Suppressor macrophage (primary cell): Measurements from ENCODE around the gene SPOCD1.
A peak's percentile ranks its signal among the peaks of the same experiment; 100 is the strongest.

ENCODE experiments used
- DNase-seq, 4 experiments: peaks; one replicate each; pipeline ENCODE4 v3.0.0-alpha.2; 2020 to 2022
- total RNA-seq, 17 experiments: gene quantifications; one replicate each; lab custom pipeline; 2026; ENCODE audit warnings: mixed read lengths in 6 of 17, inconsistent platforms in 3 of 17; lab: John Stamatoyannopoulos, UW

SPOCD1 gene
- 59.8 to 277 (median 142) reads per million in 17 experiments for total RNA-seq

DNA sequence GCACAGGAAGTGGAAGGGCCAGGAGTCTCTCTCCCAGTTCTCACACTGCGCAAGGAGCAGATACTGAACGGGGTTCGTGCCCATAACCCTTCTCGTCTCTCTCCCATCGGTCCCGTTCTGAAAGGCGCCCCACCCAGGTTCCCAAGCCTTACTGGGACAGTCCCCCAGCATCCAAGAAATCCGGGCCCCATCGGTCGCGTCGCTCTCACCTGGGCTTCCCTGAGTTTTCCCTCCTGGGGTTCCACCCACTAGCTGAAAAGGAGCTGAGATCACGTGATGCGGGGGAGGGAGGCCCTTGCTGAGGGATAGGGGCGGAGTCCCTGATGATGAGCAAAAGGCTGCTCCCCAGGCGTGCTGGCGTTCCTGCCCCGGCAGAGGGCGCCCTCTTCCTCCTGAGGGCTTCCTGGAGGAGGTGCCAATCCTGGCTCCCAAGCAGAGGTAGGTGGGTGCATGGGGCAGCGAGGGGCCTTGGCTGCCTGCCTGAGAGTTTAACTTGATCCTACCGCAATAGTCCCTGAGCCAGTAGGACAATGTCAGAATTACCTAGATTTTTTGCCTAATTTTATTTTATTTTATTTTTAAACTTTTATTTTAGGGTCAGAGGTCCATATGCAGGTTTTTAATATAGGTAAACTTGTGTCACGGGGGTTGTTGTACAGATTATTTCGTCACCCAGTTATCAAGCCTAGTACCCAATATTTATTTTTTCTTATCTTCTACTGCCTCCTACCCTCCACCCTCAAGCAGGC is at the start of gene SPOCD1:
Gene SPOCD1 (minus strand): TSS at position 271 of the 749 bp plus-strand sequence. CDS start 689 bp downstream, outside the sequence.
- peak; percentile 81 to 91 (median 86) for DNase-seq

GRCh38 chr1:31862071-31862470 is 46.2 kb upstream of the SPOCD1 start:
- DNase-seq, result no peak

- DNase-seq, result no peak
These were observed 45.5 kb upstream of the SPOCD1 start for GRCh38 chr1:31861346-31861745.

DNA sequence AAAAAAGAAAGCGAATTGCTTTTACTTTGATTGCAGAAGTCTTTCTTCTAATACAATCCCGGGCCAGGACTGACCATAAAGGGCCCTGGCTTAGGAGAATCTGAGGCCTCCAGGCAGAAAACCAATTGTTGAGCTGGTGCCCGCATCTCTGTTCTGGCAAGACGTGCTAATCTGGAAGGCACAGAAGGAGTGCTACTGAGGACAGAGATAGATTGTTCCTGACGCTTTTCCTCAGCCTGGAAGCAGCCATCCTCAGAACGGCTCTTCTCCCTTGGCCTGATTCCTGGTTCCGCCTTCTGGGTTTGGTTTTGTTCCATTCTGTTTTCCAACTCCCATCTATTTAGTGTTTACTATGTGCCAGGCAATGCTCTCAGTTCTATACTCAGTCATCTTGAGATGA is 44.8 kb upstream of the SPOCD1 start:
- DNase-seq, result no peak

DNA sequence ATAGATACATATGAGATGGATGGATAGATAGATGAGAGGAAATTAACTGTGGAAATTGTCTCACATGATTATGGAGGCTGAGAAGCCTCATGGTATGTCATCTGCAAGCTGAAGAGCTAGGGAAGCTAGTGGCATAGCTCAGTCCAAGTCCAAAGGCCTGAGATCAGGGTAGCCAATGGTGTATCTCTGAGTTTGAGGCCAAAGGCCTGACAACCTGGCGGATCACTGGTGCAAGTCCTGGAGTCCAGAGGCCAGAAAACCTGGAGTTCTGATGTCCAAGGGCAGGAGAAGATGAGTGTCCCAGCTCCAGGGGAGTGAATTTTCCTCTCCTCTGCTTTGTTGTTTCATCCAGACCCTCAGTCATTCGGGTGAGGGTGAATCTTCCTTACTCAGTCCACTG is 43.9 kb upstream of the SPOCD1 start:
- no peak for DNase-seq

DNA sequence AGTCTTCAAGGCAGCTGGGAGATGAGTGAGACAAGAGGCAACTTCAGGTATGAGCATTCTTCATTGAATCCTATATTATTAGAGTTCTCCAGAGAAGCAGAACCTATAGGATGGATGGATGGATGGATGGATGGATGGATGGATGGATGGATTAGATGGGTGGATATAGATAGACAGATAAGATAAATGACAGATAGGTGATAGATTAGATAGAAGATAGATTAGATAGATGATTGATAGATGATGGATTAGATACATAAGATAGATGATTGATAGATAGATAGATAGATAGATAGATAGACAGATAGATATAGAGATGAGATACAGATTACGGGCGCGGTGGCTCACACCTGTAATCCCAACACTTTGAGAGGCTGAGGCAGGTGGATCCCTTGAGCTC is 43.2 kb upstream of the SPOCD1 start:
- DNase-seq, result no peak

- DNase-seq, result no peak
These were observed 42.0 kb upstream of the SPOCD1 start for GRCh38 chr1:31857863-31858262.

- DNase-seq, result no peak
These were observed 40.3 kb upstream of the SPOCD1 start for GRCh38 chr1:31856140-31856539.

- DNase-seq, result peak in 3 of 4 experiments; percentile 27 to 60 (median 58)
These were observed 39.4 kb upstream of the SPOCD1 start for GRCh38 chr1:31855038-31855845.

DNA sequence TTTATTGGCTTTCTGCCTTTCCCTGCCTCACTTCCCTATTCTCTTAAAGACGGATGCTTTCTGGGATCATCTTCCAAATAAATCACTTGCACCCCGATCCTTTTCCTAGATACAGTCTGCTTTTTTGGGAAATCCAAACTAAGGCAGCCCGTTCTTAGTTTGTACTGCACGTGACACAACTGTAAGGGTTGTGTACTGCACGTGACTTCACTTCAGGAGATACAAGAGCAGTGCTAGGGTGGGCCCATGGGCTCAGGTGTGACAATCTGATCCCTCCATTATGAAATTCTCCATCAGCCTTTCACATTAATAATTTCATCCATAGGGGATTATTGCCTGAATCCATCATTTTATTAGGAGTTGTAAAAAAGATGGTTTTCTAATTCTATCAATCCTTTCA is 33.8 kb upstream of the SPOCD1 start:
- DNase-seq, result no peak

- no peak for DNase-seq
These were observed 32.6 kb upstream of the SPOCD1 start for GRCh38 chr1:31848381-31848897.

GRCh38 chr1:31846484-31846883 is 30.7 kb upstream of the SPOCD1 start:
- DNase-seq, result no peak

GRCh38 chr1:31843506-31843905 is 27.7 kb upstream of the SPOCD1 start:
- DNase-seq, result peak in 3 of 4 experiments; percentile 35 to 39 (median 38)

GRCh38 chr1:31839662-31840343 is 24.0 kb upstream of the SPOCD1 start:
- DNase-seq, result no peak

GRCh38 chr1:31837451-31838158 is 21.8 kb upstream of the SPOCD1 start:
- DNase-seq, result no peak

DNA sequence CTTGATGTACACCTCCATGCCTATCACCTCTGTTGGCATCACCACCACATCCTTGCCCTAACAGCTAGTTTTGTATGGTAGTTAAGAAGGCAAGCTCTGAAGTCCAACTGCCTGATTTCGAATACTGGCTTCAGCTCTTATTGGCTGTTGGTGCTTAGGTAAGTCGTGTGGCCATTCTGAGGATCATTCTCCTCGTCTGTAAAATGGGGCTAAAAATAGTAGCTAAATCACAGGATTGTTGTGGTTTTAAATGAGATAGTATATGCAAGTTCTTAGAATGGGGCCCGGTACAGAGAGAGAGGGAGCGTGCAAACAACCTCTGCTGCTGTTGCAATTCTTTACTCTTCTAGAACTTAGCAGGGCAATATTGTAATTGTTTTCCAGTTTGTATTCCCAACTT is 20.8 kb upstream of the SPOCD1 start:
- no peak for DNase-seq

DNA sequence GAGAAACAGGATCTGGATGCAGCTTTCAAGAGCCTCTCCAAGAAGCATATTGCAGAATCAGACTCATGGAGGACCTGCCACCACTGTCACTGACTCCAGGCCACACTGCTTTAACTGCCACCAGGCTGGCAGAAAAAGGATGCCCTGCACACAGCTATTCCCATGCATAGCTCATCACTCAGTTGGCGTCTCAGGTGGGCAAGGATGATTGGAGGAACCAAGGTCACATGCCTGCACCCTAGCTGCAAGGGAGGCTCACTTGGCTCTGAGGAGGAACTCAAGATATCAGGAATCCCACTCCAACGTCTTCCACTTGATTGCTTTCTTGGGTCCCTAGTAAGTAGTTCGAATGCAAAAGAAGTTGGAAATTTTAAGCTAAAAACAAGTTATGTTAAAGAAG is 19.6 kb upstream of the SPOCD1 start:
- DNase-seq, result no peak

- DNase-seq, result no peak
These were observed 18.7 kb upstream of the SPOCD1 start for GRCh38 chr1:31834501-31834900.

DNA sequence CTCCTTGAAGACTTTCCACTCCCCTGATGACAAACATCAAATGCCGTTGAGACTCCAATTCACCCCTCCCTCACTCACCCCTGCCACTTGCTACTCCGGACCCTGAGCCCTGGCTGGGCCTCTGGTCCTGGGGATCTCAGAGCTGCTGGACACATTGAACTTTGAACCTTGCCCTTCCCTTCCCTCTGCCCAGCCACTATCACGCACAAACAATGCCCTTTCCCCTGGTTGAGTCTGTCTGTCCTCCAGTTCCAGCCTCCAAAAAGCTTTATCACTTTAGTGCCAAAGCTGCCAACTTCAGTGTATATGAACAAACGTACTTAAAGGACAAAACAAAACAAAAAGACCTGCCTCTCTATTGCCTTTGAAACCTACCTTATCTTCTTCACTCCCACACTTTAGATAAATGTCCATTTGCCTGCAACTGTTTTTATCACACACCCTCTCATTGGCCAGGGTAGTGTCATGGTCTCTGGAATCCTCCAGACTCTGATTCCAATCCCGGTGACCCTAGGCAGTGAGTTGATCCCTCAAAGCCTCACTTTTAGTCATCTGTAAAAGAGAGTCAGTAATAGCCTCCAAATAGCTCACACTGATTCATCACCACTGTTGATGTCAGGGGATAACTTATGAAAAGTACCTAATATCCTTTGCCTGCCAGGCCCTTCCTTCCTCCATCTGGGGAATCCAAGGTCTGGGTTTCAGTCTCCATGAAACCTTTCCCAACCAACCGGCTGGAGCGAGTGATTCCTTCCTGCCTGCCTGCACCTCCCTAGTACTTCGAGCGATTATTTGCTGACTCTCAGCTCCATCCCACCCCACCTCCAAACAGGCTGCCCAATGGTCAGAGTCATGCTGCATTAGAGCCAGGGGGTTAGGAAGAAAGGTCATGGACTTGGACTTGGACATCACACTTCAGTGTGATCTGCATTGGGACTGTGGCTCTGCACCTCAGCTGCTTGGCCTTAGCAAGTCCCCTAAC is 15.9 kb upstream of the SPOCD1 start:
- no peak for DNase-seq

- DNase-seq, result no peak
These were observed 14.7 kb upstream of the SPOCD1 start for GRCh38 chr1:31830511-31830910.

DNA sequence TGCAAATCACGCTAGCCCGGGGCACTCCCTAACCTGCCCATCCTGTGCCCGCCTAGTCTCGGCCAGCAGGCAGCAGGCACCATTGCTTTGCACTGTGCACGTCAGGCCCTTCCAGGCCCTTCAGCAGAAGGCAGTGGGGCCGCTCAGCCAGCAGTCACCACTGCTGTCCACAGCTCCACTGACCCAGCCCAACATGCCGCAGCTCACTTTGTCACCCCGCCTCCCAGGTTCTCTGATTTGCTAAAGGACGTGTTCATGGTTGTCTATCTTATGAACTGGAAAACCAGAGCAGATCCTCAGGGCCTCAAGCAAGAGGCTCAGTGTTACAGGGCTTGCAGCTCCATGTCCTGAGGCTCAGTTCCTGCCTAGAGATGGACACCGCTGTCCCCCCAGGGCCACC is 14.2 kb upstream of the SPOCD1 start:
- DNase-seq, result no peak
